ENCODE results near the gene GPX2.

The GPX2 gene

DNA sequence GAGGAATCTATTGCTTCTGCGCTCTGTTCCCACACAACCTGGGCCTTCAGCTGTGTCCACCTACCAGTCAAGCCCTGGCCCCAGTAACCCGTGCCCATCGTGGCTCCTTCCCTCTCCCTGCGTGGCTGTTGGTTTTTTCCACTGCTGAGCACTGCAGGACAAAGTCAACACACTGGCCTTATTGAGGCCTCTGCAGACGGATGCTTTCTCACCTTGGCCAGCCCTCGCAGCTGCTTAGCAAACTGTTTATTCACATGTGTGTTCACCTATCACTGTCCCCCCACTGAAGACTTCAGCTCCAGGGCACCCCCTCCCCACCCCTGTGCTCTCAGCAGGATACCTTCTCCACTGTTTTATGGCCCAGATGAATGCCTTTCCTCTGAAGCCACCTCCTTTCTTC is 12.8 kb upstream of the GPX2 start:
- Histone ChIP-seq H3K4me1 (ENCODE audit: control insufficient read depth, insufficient read depth, low read length) (peaks cover 12% of the 10 kb centered on the region), H3K9ac (ENCODE audit: low read length) (no peak overlapping the region), H3K4me3 (ENCODE audit: low read length) (no peak overlapping the region), H3K9me3 (ENCODE audit: control insufficient read depth, low read length) (no peaks in the 10 kb centered on the region), H3K27me3 (ENCODE audit: control insufficient read depth, insufficient read depth, low read length) (no peaks in the 10 kb centered on the region), H3K36me3 (ENCODE audit: control insufficient read depth, insufficient read depth, low read length) (no peaks in the 10 kb centered on the region)

DNA sequence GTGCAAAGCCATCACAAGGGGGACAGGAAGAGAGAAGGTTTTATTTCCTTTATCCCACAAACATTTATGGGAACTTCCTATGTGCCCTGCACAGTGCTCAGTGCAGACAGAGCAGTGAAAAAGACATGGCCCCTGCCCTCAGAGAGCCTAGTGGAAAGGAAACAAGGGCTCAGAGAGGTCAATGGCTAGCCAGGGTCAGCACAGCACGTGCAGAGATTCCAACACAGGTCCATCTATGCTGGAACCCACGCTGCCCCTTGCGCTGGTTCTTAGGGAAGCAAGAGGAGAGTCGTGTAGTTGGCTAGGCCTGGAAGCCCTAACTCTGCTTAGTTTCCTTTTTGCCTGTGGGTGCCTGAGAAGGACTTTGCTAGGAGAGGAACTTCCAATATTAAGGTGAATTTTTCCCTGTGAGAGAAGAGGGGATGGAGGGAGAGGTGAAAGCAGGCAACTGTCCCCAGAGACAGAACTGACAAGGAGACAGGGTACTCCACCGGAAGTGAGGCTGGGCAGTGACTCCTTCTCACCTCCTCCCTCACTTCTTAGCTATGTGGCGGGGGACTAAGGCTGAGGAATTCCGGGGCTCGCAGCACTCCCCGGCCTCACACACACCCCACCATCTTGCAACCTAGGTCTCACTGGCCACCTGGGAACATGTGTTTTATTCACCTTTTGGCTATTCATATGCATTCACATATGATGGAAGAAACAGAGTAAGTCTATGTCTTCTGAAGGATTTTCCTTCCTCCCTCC is 12.1 kb upstream of the GPX2 start:
- no peaks in the 10 kb centered on the region for H3K36me3 ChIP-seq (ENCODE audit: control insufficient read depth, insufficient read depth, low read length)
- peaks cover 10% of the 10 kb centered on the region for H3K4me1 ChIP-seq (ENCODE audit: control insufficient read depth, insufficient read depth, low read length)
- no peaks in the 10 kb centered on the region for H3K27me3 ChIP-seq (ENCODE audit: control insufficient read depth, insufficient read depth, low read length)
- no peak overlapping the region for H3K9ac ChIP-seq (ENCODE audit: low read length)
- H3K4me3 ChIP-seq (ENCODE audit: low read length): no peak overlapping the region
- H3K9me3 ChIP-seq (ENCODE audit: control insufficient read depth, low read length): no peaks in the 10 kb centered on the region

DNA sequence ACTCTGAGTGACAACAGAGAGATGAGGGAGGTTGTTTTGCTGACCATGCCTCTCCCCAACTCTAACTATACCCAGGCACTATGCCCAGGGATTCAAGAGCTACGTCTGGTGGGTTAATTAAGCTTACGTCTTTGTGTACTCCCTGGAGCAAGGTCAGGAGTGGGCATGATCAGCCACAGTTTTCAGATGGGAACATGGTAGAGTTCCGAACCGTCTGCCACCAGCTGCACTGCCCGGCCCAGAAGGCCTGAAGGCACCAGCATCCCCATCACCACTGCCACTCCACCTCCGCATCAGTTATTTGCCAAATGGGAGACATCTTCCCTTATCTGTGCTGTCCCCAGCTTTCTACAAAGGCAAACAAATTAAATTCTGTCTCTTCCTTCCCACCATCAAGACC is 11.1 kb upstream of the GPX2 start:
- Histone ChIP-seq H3K27me3 (ENCODE audit: control insufficient read depth, insufficient read depth, low read length) (no peaks in the 10 kb centered on the region), H3K9ac (ENCODE audit: low read length) (no peak overlapping the region), H3K36me3 (ENCODE audit: control insufficient read depth, insufficient read depth, low read length) (no peaks in the 10 kb centered on the region), H3K4me1 (ENCODE audit: control insufficient read depth, insufficient read depth, low read length) (peaks cover 6% of the 10 kb centered on the region), H3K4me3 (ENCODE audit: low read length) (no peak overlapping the region), H3K9me3 (ENCODE audit: control insufficient read depth, low read length) (no peaks in the 10 kb centered on the region)

GRCh38 chr14:64953310-64953654 is 10.7 kb upstream of the GPX2 start:
- no peaks in the 10 kb centered on the region for H3K9me3 ChIP-seq (ENCODE audit: control insufficient read depth, low read length)
- no peak overlapping the region for H3K9ac ChIP-seq (ENCODE audit: low read length)
- no peaks in the 10 kb centered on the region for H3K27me3 ChIP-seq (ENCODE audit: control insufficient read depth, insufficient read depth, low read length)
- H3K36me3 ChIP-seq (ENCODE audit: control insufficient read depth, insufficient read depth, low read length): no peaks in the 10 kb centered on the region
- H3K4me3 ChIP-seq (ENCODE audit: low read length): no peak overlapping the region
- peaks cover 3% of the 10 kb centered on the region for H3K4me1 ChIP-seq (ENCODE audit: control insufficient read depth, insufficient read depth, low read length)

GRCh38 chr14:64952598-64953309 is 10.2 kb upstream of the GPX2 start:
- H3K27me3 ChIP-seq (ENCODE audit: control insufficient read depth, insufficient read depth, low read length): no peaks in the 10 kb centered on the region
- peaks cover 3% of the 10 kb centered on the region for H3K4me1 ChIP-seq (ENCODE audit: control insufficient read depth, insufficient read depth, low read length)
- H3K9ac ChIP-seq (ENCODE audit: low read length): no peak overlapping the region
- no peak overlapping the region for H3K4me3 ChIP-seq (ENCODE audit: low read length)
- H3K9me3 ChIP-seq (ENCODE audit: control insufficient read depth, low read length): no peaks in the 10 kb centered on the region
- H3K36me3 ChIP-seq (ENCODE audit: control insufficient read depth, insufficient read depth, low read length): no peaks in the 10 kb centered on the region

- H3K27me3 ChIP-seq (ENCODE audit: control insufficient read depth, insufficient read depth, low read length): no peaks in the 10 kb centered on the region
- no peaks in the 10 kb centered on the region for H3K36me3 ChIP-seq (ENCODE audit: control insufficient read depth, insufficient read depth, low read length)
- no peaks in the 10 kb centered on the region for H3K9me3 ChIP-seq (ENCODE audit: control insufficient read depth, low read length)
- H3K4me1 ChIP-seq (ENCODE audit: control insufficient read depth, insufficient read depth, low read length): peaks cover 3% of the 10 kb centered on the region
- no peak overlapping the region for H3K4me3 ChIP-seq (ENCODE audit: low read length)
- no peak overlapping the region for H3K9ac ChIP-seq (ENCODE audit: low read length)
Measured at GRCh38 chr14:64951724-64952123, 9.2 kb upstream of the GPX2 start.

GRCh38 chr14:64951291-64951690 is 8.7 kb upstream of the GPX2 start:
- no peak overlapping the region for H3K4me3 ChIP-seq (ENCODE audit: low read length)
- H3K36me3 ChIP-seq (ENCODE audit: control insufficient read depth, insufficient read depth, low read length): no peaks in the 10 kb centered on the region
- no peaks in the 10 kb centered on the region for H3K27me3 ChIP-seq (ENCODE audit: control insufficient read depth, insufficient read depth, low read length)
- no peak overlapping the region for H3K9ac ChIP-seq (ENCODE audit: low read length)
- no peaks in the 10 kb centered on the region for H3K9me3 ChIP-seq (ENCODE audit: control insufficient read depth, low read length)
- peaks cover 3% of the 10 kb centered on the region for H3K4me1 ChIP-seq (ENCODE audit: control insufficient read depth, insufficient read depth, low read length)

- H3K4me1 ChIP-seq (ENCODE audit: control insufficient read depth, insufficient read depth, low read length): peaks cover 3% of the 10 kb centered on the region
- no peaks in the 10 kb centered on the region for H3K36me3 ChIP-seq (ENCODE audit: control insufficient read depth, insufficient read depth, low read length)
- no peak overlapping the region for H3K4me3 ChIP-seq (ENCODE audit: low read length)
- H3K9me3 ChIP-seq (ENCODE audit: control insufficient read depth, low read length): no peaks in the 10 kb centered on the region
- no peak overlapping the region for H3K9ac ChIP-seq (ENCODE audit: low read length)
- H3K27me3 ChIP-seq (ENCODE audit: control insufficient read depth, insufficient read depth, low read length): no peaks in the 10 kb centered on the region
Measured at GRCh38 chr14:64950889-64951288, 8.3 kb upstream of the GPX2 start.

DNA sequence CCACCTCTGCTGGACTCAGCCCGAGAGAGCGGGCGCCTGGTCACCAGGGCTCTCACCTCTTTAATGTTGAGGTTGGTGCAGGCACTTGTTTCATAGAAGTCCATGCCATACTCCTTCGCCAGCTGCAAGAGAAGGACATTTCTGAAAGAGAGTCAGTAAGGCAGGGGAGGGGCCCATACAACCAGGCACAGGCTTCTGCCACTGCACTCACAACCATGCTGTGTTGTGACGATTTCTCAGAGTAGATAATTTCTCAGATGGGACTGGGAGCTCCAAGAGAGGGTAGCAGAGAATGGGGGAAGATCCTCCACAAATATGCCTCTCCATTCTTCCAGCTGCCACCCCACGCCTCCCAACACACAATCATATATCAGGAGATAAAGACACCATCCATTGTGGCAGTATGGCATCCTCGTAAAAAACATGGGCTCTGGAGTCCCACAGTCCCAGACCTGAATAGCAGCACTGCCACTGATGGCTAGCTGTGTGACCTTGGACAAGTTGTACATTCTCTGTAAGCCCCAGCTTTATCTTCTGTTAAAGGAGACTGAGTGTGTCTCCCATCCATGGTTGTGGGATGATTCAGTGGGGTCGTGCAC is 6.2 kb upstream of the GPX2 start:
- no peaks in the 10 kb centered on the region for H3K9me3 ChIP-seq (ENCODE audit: control insufficient read depth, low read length)
- H3K27me3 ChIP-seq (ENCODE audit: control insufficient read depth, insufficient read depth, low read length): no peaks in the 10 kb centered on the region
- H3K9ac ChIP-seq (ENCODE audit: low read length): no peak overlapping the region
- peaks cover 12% of the 10 kb centered on the region for H3K4me1 ChIP-seq (ENCODE audit: control insufficient read depth, insufficient read depth, low read length)
- no peaks in the 10 kb centered on the region for H3K36me3 ChIP-seq (ENCODE audit: control insufficient read depth, insufficient read depth, low read length)
- H3K4me3 ChIP-seq (ENCODE audit: low read length): no peak overlapping the region

DNA sequence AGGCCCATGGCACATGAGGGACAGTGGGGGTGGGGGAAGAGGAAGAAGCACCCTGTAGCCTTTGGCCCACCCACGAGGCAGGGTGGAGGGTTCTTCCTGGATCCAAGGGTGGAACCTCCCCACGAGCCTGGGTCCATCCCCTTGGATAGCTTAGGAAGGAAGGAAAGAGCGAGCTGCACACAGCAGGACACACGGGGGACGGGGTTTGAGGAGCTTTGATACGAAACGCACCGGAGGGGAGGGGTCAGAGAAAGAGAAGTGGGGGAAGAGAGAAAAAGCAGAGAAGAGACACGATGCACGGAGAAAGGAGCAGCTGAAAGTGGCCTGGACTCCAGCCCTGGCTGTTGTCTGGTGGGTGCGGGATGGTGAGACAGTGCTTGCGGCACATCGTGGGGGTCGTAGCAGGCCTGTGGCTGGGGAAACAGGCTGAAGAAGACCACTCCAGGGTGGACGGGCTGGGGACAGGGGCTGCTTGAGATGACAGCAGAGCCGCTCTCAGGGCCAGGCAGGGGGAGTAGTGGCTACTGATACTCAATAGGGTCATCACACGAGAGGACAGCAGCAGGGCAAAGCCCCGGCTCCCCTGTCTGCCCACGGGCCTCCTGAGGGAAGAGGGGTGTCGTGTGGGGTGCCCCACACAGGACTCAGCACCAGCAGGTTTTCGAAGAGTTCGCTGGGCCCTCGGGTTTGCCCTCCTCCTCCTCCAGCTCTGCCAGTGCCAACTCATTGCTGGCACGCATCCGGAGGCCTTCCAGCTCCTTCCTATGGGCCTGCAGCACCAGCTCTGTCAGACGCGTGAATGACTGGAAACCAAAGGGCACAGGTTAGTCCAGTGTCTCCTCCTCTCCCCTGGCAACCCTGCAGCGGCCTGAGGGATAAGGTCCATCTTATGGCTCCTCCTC is 5.4 kb upstream of the GPX2 start:
- Histone ChIP-seq H3K4me1 (ENCODE audit: control insufficient read depth, insufficient read depth, low read length) (peaks cover 19% of the 10 kb centered on the region), H3K9me3 (ENCODE audit: control insufficient read depth, low read length) (no peaks in the 10 kb centered on the region), H3K9ac (ENCODE audit: low read length) (no peak overlapping the region), H3K27me3 (ENCODE audit: control insufficient read depth, insufficient read depth, low read length) (no peaks in the 10 kb centered on the region), H3K4me3 (ENCODE audit: low read length) (no peak overlapping the region), H3K36me3 (ENCODE audit: control insufficient read depth, insufficient read depth, low read length) (no peaks in the 10 kb centered on the region)

DNA sequence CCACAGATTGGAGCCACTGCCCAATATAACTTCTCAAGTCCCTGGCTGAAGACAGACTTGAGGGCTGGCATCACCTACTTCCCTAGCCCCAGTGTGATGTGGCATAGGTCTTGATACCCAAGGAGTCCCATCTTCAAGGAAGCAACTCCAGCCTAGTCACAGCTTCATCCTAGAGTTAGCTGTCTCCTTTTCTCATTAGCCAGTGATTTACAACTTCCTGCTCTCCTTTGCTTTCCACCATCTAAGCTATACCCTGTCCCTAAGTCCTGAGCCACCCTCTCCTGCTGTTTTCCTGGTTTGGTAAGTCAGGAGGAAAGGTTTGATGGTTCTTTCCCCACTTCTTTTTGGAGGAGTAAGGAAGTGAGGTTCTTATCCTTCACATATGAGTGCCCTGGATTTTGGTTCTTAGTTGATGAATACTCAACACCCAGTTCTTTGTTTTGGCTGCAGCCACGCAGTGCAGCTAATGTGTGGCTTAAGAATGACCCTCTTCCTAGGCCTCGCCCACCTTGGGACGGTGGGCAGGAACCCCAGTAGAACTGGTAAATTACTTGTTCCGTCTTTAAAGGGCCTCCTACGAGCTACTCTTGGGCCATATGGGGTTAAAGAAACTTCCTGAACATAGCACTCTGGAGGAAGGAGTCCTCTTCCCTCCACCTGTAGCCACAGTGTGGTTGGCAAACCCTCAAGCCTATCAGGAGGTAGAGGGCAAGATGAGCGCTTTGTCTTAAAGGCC is 3.9 kb upstream of the GPX2 start:
- no peaks in the 10 kb centered on the region for H3K36me3 ChIP-seq (ENCODE audit: control insufficient read depth, insufficient read depth, low read length)

More for the DNA sequence above, 3.9 kb upstream of the GPX2 start:
- no peak overlapping the region for H3K9ac ChIP-seq (ENCODE audit: low read length)
- H3K4me3 ChIP-seq (ENCODE audit: low read length): no peak overlapping the region
- H3K4me1 ChIP-seq (ENCODE audit: control insufficient read depth, insufficient read depth, low read length): peaks cover 18% of the 10 kb centered on the region
- H3K9me3 ChIP-seq (ENCODE audit: control insufficient read depth, low read length): no peaks in the 10 kb centered on the region
- H3K27me3 ChIP-seq (ENCODE audit: control insufficient read depth, insufficient read depth, low read length): no peaks in the 10 kb centered on the region

Data from mucosa of stomach (tissue), 1 donor.